Spleen (tissue), 3 donors: Measurements from ENCODE around the gene EYS.

ENCODE experiments used
- POLR2A ChIP-seq, 3 donors: fragments of 450-650 bp; IDR thresholded peaks; one replicate each; pipeline ENCODE4 v1.5.1; 2017; ENCODE audit warnings: antibody characterized with exemption in 3 of 3, mild to moderate bottlenecking in 1 of 3
- POLR2AphosphoS5 ChIP-seq, 3 donors: sonication (generic); formaldehyde crosslinking; IDR thresholded peaks; one replicate each; pipeline ENCODE4 v1.5.1; 2017; ENCODE audit warnings: antibody characterized with exemption in 3 of 3

- TF ChIP-seq POLR2A (IDR thresholded peaks at IDR 0.05) (no peak), POLR2AphosphoS5 (IDR thresholded peaks at IDR 0.05) (no peak)
Measured at GRCh38 chr6:63689421-63689820, 2017.6 kb downstream of the EYS start.
